CD4-positive, alpha-beta T cell treated with Interleukin-4 for 1 hour (primary cell): ENCODE measurements around the gene COLEC11.
A peak's percentile ranks its signal among the peaks of the same experiment; 100 is the strongest.

ENCODE experiments used
- DNase-seq, 2 donors: peaks; one replicate each; pipeline ENCODE4 v3.0.0-alpha.2; 2020 to 2022

The COLEC11 gene

GRCh38 chr2:3639653-3640052 is 44.7 kb downstream of the COLEC11 start:
- no peak for DNase-seq

- DNase-seq: peak in 1 of 2 donors; percentile 9
Observed at GRCh38 chr2:3641181-3641580, 46.3 kb downstream of the COLEC11 start.

- peak in 1 of 2 donors; percentile 8 for DNase-seq
Observed at GRCh38 chr2:3641841-3642421, 47.0 kb downstream of the COLEC11 start.

GRCh38 chr2:3642521-3643215 is 47.8 kb downstream of the COLEC11 start:
- DNase-seq: peak in 1 of 2 donors; percentile 7

- DNase-seq: no peak
Observed at GRCh38 chr2:3643371-3644245, 48.7 kb downstream of the COLEC11 start.

GRCh38 chr2:3644246-3644525 is 49.3 kb downstream of the COLEC11 start:
- DNase-seq: no peak

- DNase-seq: no peak
Observed at GRCh38 chr2:3644891-3645605, 50.1 kb downstream of the COLEC11 start.

- no peak for DNase-seq
Observed at GRCh38 chr2:3645745-3646389, 51.0 kb downstream of the COLEC11 start.

GRCh38 chr2:3646446-3646845 is 51.5 kb downstream of the COLEC11 start:
- DNase-seq: no peak

GRCh38 chr2:3647246-3647645 is 52.3 kb downstream of the COLEC11 start:
- DNase-seq: no peak

- no peak for DNase-seq
Observed at GRCh38 chr2:3647831-3648651, 53.1 kb downstream of the COLEC11 start.

GRCh38 chr2:3648652-3649177 is 53.8 kb downstream of the COLEC11 start:
- no peak for DNase-seq

GRCh38 chr2:3649581-3649980 is 54.7 kb downstream of the COLEC11 start:
- no peak for DNase-seq

- no peak for DNase-seq
Observed at GRCh38 chr2:3650140-3650920, 55.4 kb downstream of the COLEC11 start.

- peak; percentile 74 to 78 for DNase-seq
Observed at GRCh38 chr2:3651691-3652648, 57.1 kb downstream of the COLEC11 start.

GRCh38 chr2:3652896-3653625 is 58.1 kb downstream of the COLEC11 start:
- no peak for DNase-seq

GRCh38 chr2:3654011-3654410 is 59.1 kb downstream of the COLEC11 start:
- no peak for DNase-seq

- DNase-seq: no peak
Observed at GRCh38 chr2:3654531-3655225, 59.8 kb downstream of the COLEC11 start.
